GM19455 (cell line): ENCODE results near the gene CNGB1.
"Not testable (repeated sequence)": the region's sequence is repeated elsewhere in the genome, so short reads cannot be mapped to it uniquely, and the experiment has no call there.

Experiments used
- ATAC-seq: cut with Tn5 transposase; IDR thresholded peaks from one replicate; pipeline ENCODE4 v1.9.1; 2021; ENCODE audit not compliant: unreplicated experiment

Gene CNGB1

GRCh38 chr16:57890752-57891111 lies 80.2 kb downstream of the CNGB1 start:
- no peak for ATAC-seq

- no peak for ATAC-seq
Observed at GRCh38 chr16:57889960-57890751, 80.8 kb downstream of the CNGB1 start.

GRCh38 chr16:57889522-57889921 lies 81.4 kb downstream of the CNGB1 start:
- no peak for ATAC-seq

- no peak for ATAC-seq
Observed at GRCh38 chr16:57889111-57889510, 81.8 kb downstream of the CNGB1 start.

- no peak for ATAC-seq
Observed at GRCh38 chr16:57888128-57888527, 82.8 kb downstream of the CNGB1 start.

- no peak for ATAC-seq
Observed at GRCh38 chr16:57887711-57888110, 83.2 kb downstream of the CNGB1 start.

- no peak for ATAC-seq
Observed at GRCh38 chr16:57886427-57886826, 84.5 kb downstream of the CNGB1 start.

GRCh38 chr16:57884655-57885133 lies 86.2 kb downstream of the CNGB1 start:
- ATAC-seq, result no peak

GRCh38 chr16:57883953-57884654 lies 86.8 kb downstream of the CNGB1 start:
- ATAC-seq, result no peak

GRCh38 chr16:57883480-57883879 lies 87.4 kb downstream of the CNGB1 start:
- ATAC-seq, result no peak

- ATAC-seq, result no peak
Observed at GRCh38 chr16:57882792-57883191, 88.1 kb downstream of the CNGB1 start.

- no peak for ATAC-seq
Observed at GRCh38 chr16:57882206-57882605, 88.7 kb downstream of the CNGB1 start.

- ATAC-seq, result no peak
Observed at GRCh38 chr16:57878586-57878985, 92.3 kb downstream of the CNGB1 start.

GRCh38 chr16:57876210-57876609 lies 94.7 kb downstream of the CNGB1 start:
- ATAC-seq, result peak; percentile 61

GRCh38 chr16:57875347-57875746 lies 95.6 kb downstream of the CNGB1 start:
- no peak for ATAC-seq

- no peak for ATAC-seq
Observed at GRCh38 chr16:57873218-57873617, 97.7 kb downstream of the CNGB1 start.

GRCh38 chr16:57872764-57873163 lies 98.2 kb downstream of the CNGB1 start:
- ATAC-seq, result not testable (repeated sequence)

GRCh38 chr16:57871456-57871855 lies 99.5 kb downstream of the CNGB1 start:
- no peak for ATAC-seq

- ATAC-seq, result no peak
Observed at GRCh38 chr16:57870753-57871454, 100.0 kb downstream of the CNGB1 start.

- no peak for ATAC-seq
Observed at GRCh38 chr16:57868913-57869520, 101.9 kb downstream of the CNGB1 start.

- ATAC-seq, result no peak
Observed at GRCh38 chr16:57867000-57867561, 103.8 kb downstream of the CNGB1 start.
